GM21717 (cell line): ENCODE data around the gene FLRT2.

Experiments
- ATAC-seq: cut with Tn5 transposase; IDR thresholded peaks from one replicate; pipeline ENCODE4 v1.9.1; 2021; ENCODE audit warnings: mild to moderate bottlenecking, moderate library complexity; ENCODE audit not compliant: unreplicated experiment

Gene FLRT2

DNA sequence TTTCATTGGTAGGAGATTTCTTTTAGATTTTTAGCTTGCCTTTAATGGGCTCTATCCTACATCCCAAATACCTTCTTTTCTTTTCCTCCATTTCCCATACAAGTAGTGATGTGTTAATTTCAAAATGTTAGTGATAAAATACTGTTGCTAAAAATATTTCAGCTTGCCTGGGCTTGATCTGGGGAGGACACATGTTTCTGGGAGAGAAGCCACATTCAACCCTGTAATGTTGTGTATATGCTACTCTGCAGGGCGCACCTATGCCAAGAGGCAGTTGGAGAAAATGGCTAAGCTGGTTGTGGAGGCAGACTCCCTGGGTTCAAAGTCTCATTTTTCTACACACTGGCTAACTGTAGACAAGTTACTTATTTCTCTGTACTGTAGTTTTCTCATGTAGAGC lies 26.3 kb downstream of the FLRT2 start:
- ATAC-seq, result no peak

GRCh38 chr14:85558505-85558904 lies 28.6 kb downstream of the FLRT2 start:
- no peak for ATAC-seq

GRCh38 chr14:85562630-85563029 lies 32.7 kb downstream of the FLRT2 start:
- ATAC-seq, result no peak

DNA sequence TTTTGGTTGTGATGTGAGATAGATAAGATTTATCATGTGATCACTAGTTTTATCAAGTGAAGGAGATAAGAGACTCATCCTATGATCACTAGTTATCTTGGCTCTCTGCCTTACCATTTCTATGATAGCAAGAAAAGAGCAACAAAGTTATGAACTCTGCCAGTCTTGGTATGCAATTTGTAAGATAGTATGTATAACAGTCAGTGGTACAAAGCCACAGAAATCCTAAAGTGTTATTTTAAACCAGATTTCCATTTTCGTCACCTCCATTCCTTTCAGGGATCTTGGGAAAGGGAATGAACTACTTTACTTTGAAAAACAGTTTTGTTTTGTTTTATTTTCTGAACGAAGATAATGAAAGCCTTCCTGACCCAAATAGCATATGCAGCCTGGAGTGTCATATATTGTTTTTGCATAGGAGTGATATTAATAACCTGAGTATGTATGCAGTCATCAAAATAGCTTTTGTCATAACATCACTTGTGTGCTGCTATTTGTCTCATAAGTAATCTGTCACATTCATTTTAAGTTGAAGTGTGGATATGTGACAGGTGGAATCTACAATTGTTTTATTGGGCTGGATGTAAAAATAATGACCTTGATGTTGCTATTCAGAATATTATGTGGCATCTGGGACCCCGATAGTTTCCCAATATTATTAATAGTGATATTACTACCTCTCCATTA lies 35.0 kb downstream of the FLRT2 start:
- ATAC-seq, result no peak

DNA sequence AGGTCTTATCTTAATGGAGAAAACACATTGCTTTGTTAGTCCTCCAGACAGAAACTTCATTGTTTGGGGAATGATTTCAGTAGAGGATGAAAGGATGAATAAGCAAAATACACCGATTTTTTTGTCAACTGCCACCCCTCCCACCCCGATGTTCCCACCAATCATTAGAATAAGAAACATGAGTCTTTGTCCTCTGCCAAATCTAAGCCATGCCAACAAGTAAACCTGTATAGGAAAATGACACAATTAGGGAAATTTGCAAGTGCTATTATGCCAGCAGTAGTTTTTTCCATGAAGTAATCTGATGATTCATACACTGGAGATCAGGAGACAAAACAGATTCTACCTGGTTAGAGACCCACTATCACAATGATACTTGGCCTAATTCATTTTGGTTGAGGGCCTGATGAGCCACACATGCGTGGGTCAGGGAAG lies 35.9 kb downstream of the FLRT2 start:
- no peak for ATAC-seq

DNA sequence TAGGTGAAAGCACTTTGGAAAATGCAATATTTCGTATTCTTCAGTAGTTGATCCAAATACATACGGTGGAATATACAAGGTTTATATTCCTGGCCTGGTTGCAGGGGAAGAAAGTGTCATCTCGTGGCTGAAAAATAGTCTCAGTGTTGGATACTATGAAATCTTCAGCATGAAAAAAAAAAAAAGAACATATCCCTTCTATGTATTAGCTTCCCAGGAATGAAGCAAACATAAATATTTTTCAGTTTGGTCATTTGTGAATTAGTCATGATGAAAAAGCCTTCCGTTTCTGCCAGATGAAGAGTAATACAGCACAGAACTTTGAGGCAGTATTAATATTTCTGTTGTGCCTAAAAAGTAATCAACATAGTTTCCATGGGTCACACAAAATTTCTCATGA lies 36.7 kb downstream of the FLRT2 start:
- ATAC-seq, result no peak

DNA sequence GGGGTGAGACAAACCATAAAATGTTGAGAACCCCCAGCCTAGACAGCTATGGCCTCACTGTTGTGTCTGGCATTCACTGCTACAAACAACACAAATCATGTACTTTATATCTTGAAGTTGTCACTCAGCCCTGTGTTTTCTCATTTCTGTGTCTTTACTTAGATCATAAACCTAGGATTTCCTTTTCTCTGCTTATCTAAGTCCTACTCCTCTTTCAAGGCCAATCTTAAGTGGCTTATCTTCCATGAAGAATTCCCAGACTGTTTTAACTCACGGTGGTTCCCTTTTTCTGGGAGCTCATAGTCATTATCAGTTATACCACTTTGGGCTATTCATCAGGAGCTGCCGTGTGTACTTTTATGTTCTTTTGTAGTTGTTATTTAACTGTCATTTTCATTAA lies 42.1 kb downstream of the FLRT2 start:
- ATAC-seq, result no peak

GRCh38 chr14:85572845-85573244 lies 42.9 kb downstream of the FLRT2 start:
- ATAC-seq, result no peak

DNA sequence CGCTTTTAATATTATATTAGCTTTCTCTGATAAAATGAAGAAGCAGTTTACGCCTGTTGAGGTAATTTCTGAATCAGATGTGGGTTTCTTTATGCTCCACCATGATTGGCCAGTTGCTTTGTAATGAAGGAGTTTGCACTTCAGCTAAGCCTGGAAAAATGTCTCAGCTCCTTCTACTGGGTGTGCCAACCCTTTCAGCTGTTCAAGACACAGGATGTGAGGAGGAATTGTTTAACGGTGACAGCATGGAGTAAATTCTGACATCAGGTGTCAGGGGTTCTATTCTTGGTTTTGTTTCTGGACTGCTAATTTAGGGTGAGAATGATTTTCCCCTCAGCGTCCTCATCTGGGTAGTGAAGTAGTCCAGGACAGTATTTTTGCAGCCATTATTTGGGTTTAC lies 43.5 kb downstream of the FLRT2 start:
- ATAC-seq, result no peak

- ATAC-seq, result no peak
Observed at GRCh38 chr14:85574853-85575616, 45.1 kb downstream of the FLRT2 start.

- no peak for ATAC-seq
Observed at GRCh38 chr14:85575617-85575898, 45.6 kb downstream of the FLRT2 start.

GRCh38 chr14:85576218-85576617 lies 46.3 kb downstream of the FLRT2 start:
- no peak for ATAC-seq

GRCh38 chr14:85576848-85577542 lies 47.1 kb downstream of the FLRT2 start:
- no peak for ATAC-seq

- ATAC-seq, result no peak
Observed at GRCh38 chr14:85577543-85578114, 47.7 kb downstream of the FLRT2 start.

DNA sequence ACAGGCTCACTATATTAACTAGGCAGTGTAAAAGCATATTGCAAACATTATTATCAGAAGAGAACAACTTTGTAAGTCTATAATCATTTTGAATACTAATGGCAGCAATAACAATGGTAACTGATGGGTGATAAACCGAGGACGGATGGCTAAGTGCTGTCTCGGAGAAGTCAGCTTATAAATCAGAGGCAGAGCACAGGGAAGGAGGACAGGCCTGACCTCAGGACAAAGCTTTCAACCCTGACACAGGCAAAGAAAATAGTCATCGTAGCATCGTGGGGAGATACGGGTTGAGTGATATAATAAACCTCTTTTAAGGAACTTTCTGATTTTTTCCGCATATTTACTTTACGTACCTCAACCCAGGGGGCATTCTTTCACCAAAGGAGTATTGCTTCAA lies 48.4 kb downstream of the FLRT2 start:
- ATAC-seq, result no peak

GRCh38 chr14:85578930-85579329 lies 49.0 kb downstream of the FLRT2 start:
- no peak for ATAC-seq

DNA sequence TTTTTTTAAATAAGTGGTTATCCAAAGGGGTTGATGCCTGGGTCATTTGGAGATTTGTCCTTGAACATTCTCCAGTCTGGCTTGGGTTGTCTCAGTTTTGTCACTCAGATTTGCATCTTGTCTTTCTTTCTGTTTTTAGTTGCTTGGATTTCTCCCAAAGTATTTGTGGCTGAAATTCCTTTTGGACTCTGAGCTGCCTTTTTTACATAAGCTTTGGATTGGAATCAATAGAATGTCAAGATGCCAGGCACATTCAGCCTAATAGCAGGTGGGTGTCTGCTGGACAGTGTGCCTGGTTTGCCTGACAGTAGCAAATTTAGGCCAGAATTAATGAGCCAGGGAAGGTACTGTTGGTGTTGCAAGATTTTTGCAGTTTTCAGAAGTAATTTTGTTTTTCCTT lies 50.0 kb downstream of the FLRT2 start:
- ATAC-seq, result no peak

GRCh38 chr14:85580536-85581140 lies 50.7 kb downstream of the FLRT2 start:
- ATAC-seq, result no peak

- ATAC-seq, result no peak
Observed at GRCh38 chr14:85581691-85582090, 51.7 kb downstream of the FLRT2 start.

- no peak for ATAC-seq
Observed at GRCh38 chr14:85583380-85583779, 53.4 kb downstream of the FLRT2 start.

GRCh38 chr14:85584481-85584880 lies 54.5 kb downstream of the FLRT2 start:
- no peak for ATAC-seq
